ENCODE measurements around the gene GARIN1A. TPM values are rescaled to one million over a fixed set of nuclear protein-coding genes. Genes with fewer than 3 reads are reported as not detected.

Gene GARIN1A
- total RNA-seq, 1 donor from 2014 or later = 8.2 TPM

DNA sequence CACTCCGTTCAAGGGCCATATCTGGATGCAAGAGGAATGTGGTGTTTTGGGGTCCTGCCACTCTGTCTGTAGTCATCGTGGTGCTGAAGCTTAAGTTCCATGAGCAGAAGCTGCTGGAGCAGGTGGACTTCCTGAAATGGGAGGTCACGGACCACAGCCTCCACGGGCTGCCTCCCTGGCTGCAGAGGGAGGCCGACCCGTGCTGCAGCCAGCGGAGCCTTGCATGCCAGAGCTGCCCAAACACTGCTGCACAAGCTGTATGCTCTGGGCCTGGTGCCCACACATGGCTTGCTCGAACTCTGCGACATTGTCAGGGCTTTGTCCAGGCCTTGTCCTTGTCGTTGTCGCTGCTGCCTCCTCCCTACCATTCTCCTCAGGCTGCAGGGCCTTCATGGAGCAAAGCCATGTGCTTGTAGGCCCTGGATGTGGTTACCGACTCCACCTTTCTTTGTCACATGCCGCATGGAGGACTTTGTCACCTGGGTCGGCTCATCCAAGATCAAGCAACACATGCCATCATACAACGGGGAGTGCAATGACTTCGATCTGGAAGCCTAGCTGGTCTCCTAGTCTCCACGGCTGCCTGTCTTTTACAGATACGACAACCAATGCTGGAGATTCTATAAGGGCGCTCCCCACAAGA lies 21.4 kb downstream of the GARIN1A start:
- H3K9me3 Mint-ChIP-seq (ENCODE audit: unreplicated experiment) = peaks cover 1% of the 10 kb centered on the region
- no peak overlapping the region for H3K27ac Mint-ChIP-seq (ENCODE audit: unreplicated experiment)
- peaks cover 9% of the 10 kb centered on the region for H3K4me1 Mint-ChIP-seq (ENCODE audit: low read depth, unreplicated experiment)
- no peak overlapping the region for H3K4me3 Mint-ChIP-seq (ENCODE audit: unreplicated experiment)
- H3K27me3 Mint-ChIP-seq (ENCODE audit: unreplicated experiment) = peaks cover 10% of the 10 kb centered on the region
- DNase-seq = no peak
- TF ChIP-seq, protein P1, sequence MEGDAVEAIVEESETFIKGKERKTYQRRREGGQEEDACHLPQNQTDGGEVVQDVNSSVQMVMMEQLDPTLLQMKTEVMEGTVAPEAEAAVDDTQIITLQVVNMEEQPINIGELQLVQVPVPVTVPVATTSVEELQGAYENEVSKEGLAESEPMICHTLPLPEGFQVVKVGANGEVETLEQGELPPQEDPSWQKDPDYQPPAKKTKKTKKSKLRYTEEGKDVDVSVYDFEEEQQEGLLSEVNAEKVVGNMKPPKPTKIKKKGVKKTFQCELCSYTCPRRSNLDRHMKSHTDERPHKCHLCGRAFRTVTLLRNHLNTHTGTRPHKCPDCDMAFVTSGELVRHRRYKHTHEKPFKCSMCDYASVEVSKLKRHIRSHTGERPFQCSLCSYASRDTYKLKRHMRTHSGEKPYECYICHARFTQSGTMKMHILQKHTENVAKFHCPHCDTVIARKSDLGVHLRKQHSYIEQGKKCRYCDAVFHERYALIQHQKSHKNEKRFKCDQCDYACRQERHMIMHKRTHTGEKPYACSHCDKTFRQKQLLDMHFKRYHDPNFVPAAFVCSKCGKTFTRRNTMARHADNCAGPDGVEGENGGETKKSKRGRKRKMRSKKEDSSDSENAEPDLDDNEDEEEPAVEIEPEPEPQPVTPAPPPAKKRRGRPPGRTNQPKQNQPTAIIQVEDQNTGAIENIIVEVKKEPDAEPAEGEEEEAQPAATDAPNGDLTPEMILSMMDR (IDR thresholded peaks at IDR 0.05; ENCODE audit: partially characterized antibody, unreplicated experiment) = no peak
- H3K36me3 Mint-ChIP-seq (ENCODE audit: unreplicated experiment) = no peaks in the 10 kb centered on the region

GRCh38 chr7:128694738-128695137 lies 22.6 kb downstream of the GARIN1A start:
- Mint-ChIP-seq H3K36me3 (ENCODE audit: unreplicated experiment) (no peaks in the 10 kb centered on the region), H3K27me3 (ENCODE audit: unreplicated experiment) (peaks cover 10% of the 10 kb centered on the region), H3K4me3 (ENCODE audit: unreplicated experiment) (no peak overlapping the region), H3K9me3 (ENCODE audit: unreplicated experiment) (peaks cover 1% of the 10 kb centered on the region), H3K4me1 (ENCODE audit: low read depth, unreplicated experiment) (peaks cover 9% of the 10 kb centered on the region), H3K27ac (ENCODE audit: unreplicated experiment) (no peak overlapping the region)
- TF ChIP-seq, protein P1 (IDR thresholded peaks at IDR 0.05; ENCODE audit: partially characterized antibody, unreplicated experiment) = no peak
- DNase-seq = no peak

GRCh38 chr7:128697302-128697905 lies 25.3 kb downstream of the GARIN1A start:
- peak; percentile 70 for DNase-seq
- H3K36me3 Mint-ChIP-seq (ENCODE audit: unreplicated experiment) = no peaks in the 10 kb centered on the region
- H3K27me3 Mint-ChIP-seq (ENCODE audit: unreplicated experiment) = peaks cover 10% of the 10 kb centered on the region
- TF ChIP-seq, protein P1 (IDR thresholded peaks at IDR 0.05; ENCODE audit: partially characterized antibody, unreplicated experiment) = peak; percentile 56
- H3K4me1 Mint-ChIP-seq (ENCODE audit: low read depth, unreplicated experiment) = peaks cover 4% of the 10 kb centered on the region
- H3K27ac Mint-ChIP-seq (ENCODE audit: unreplicated experiment) = peak overlapping the region; percentile 59
- peak overlapping the region; percentile 97 for H3K4me3 Mint-ChIP-seq (ENCODE audit: unreplicated experiment)
- H3K9me3 Mint-ChIP-seq (ENCODE audit: unreplicated experiment) = peaks cover 1% of the 10 kb centered on the region

DNA sequence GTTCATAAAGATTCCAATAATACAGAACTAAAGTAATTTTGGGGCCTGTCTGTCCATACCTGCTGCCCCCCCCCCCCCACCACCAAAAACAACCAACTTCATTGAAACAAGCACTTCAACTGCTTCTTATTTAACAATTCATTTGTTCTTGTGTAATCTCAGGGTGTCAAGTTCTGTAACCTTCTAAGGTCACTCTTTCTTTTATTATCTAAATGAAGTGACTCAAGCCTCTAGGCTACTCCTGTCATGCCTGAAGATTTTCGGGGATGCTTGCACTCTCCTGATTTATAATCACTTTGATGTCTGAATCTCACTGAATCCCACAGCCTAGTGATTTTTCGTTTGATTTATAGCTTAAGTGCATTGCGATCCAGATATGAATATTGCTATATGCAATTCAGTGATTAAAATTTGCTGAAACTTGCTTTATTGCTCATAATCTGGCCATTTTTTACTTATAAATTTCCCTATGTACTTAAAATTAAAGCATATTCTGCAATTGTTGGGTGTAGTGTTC lies 27.2 kb downstream of the GARIN1A start:
- H3K27me3 Mint-ChIP-seq (ENCODE audit: unreplicated experiment) = peaks cover 10% of the 10 kb centered on the region
- H3K36me3 Mint-ChIP-seq (ENCODE audit: unreplicated experiment) = no peaks in the 10 kb centered on the region
- no peak overlapping the region for H3K27ac Mint-ChIP-seq (ENCODE audit: unreplicated experiment)

More for the DNA sequence above, 27.2 kb downstream of the GARIN1A start:
- TF ChIP-seq, protein P1 (IDR thresholded peaks at IDR 0.05; ENCODE audit: partially characterized antibody, unreplicated experiment) = no peak
- H3K4me3 Mint-ChIP-seq (ENCODE audit: unreplicated experiment) = no peak overlapping the region
- no peak for DNase-seq
- peaks cover 2% of the 10 kb centered on the region for H3K4me1 Mint-ChIP-seq (ENCODE audit: low read depth, unreplicated experiment)
- peaks cover 1% of the 10 kb centered on the region for H3K9me3 Mint-ChIP-seq (ENCODE audit: unreplicated experiment)
